ENCODE measurements around the gene PCDHA10. TPM values are rescaled to one million over a fixed set of nuclear protein-coding genes. Genes with fewer than 3 reads are reported as not detected.

PCDHA10 gene
- total RNA-seq: under 0.01 and 0.19 TPM in 2 replicates

GRCh38 chr5:140855772-140856674 is at the start of gene PCDHA10:
TSS of gene PCDHA10 (plus strand) at chr5:140855897. CDS start at chr5:140856049, 152 bp downstream.

GRCh38 chr5:140806834-140807775 is 48.6 kb upstream of the PCDHA10 start, which contains the start of gene PCDHA4:
TSS of gene PCDHA4 (plus strand) at chr5:140807068.

GRCh38 chr5:140821375-140822280 is 34.1 kb upstream of the PCDHA10 start, which contains the start of gene PCDHA5:
TSS of gene PCDHA5 (plus strand) at chr5:140821613.

GRCh38 chr5:140827704-140828361 is 27.9 kb upstream of the PCDHA10 start, which contains the start of gene PCDHA6:
TSS of gene PCDHA6 (plus strand) at chr5:140827960. CDS start at chr5:140828092, 132 bp downstream.

GRCh38 chr5:140833993-140834392 is 21.7 kb upstream of the PCDHA10 start, which contains the start of gene PCDHA7:
TSS of gene PCDHA7 (plus strand) at chr5:140834269. CDS start at chr5:140834384, 115 bp downstream.

GRCh38 chr5:140840978-140841962 is 14.4 kb upstream of the PCDHA10 start, which contains the start of gene PCDHA8:
TSS of gene PCDHA8 (plus strand) at chr5:140841187. CDS start at chr5:140841322, 135 bp downstream.

GRCh38 chr5:140848139-140849102 is 7.3 kb upstream of the PCDHA10 start, which contains the start of gene PCDHA9:
TSS of gene PCDHA9 (plus strand) at chr5:140848382. CDS start at chr5:140848496, 114 bp downstream.

GRCh38 chr5:140868721-140869554 is 13.2 kb downstream of the PCDHA10 start, which contains the start of gene PCDHA11:
TSS of gene PCDHA11 (plus strand) at chr5:140868957. CDS start at chr5:140869104, 147 bp downstream.

GRCh38 chr5:140875085-140876065 is 19.7 kb downstream of the PCDHA10 start, which contains the start of gene PCDHA12:
TSS of gene PCDHA12 (plus strand) at chr5:140875308. CDS start at chr5:140875473, 165 bp downstream.

GRCh38 chr5:140881889-140882590 is 26.3 kb downstream of the PCDHA10 start, which contains the start of gene PCDHA13:
TSS of gene PCDHA13 (plus strand) at chr5:140882124. CDS start at chr5:140882269, 145 bp downstream.

Other genes starting within 250 kb of the PCDHA10 start
- gene CD14, start 222.7 kb upstream of the PCDHA10 start, total RNA-seq: 0.57 TPM in 1 of 2 replicates, not detected in the other
- gene TMCO6, start 216.4 kb upstream of the PCDHA10 start, total RNA-seq: 9.8 and 20.6 TPM in 2 replicates
- 24.4 and 30.4 TPM in 2 replicates for gene NDUFA2, start 208.3 kb upstream of the PCDHA10 start, total RNA-seq
- 72.5 and 85.6 TPM in 2 replicates for gene IK, start 208.1 kb upstream of the PCDHA10 start, total RNA-seq
- 28.4 and 28.8 TPM in 2 replicates for gene WDR55, start 191.0 kb upstream of the PCDHA10 start, total RNA-seq
- gene DND1, start 182.3 kb upstream of the PCDHA10 start, total RNA-seq: 0.38 TPM in 1 of 2 replicates, not detected in the other
- gene HARS1, start 164.5 kb upstream of the PCDHA10 start, total RNA-seq: 48.7 and 60.9 TPM in 2 replicates
- gene HARS2, start 164.4 kb upstream of the PCDHA10 start, total RNA-seq: 31.7 and 39.1 TPM in 2 replicates
- 25.2 and 32.4 TPM in 2 replicates for gene ZMAT2, start 155.4 kb upstream of the PCDHA10 start, total RNA-seq
- not detected in 2 replicates for gene PCDHA1, start 69.8 kb upstream of the PCDHA10 start, total RNA-seq
- under 0.01 TPM in 1 of 2 replicates, not detected in the other for gene PCDHA2, start 61.0 kb upstream of the PCDHA10 start, total RNA-seq
- under 0.01 and 0.19 TPM in 2 replicates for gene PCDHA3, start 54.8 kb upstream of the PCDHA10 start, total RNA-seq
- gene PCDHA4, start 48.8 kb upstream of the PCDHA10 start, total RNA-seq: 0.10 and 0.33 TPM in 2 replicates
- gene PCDHA5, start 34.3 kb upstream of the PCDHA10 start, total RNA-seq: under 0.01 and 0.10 TPM in 2 replicates
- gene PCDHA6, start 27.9 kb upstream of the PCDHA10 start, total RNA-seq: 0.19 and 0.33 TPM in 2 replicates
- gene PCDHA7, start 21.6 kb upstream of the PCDHA10 start, total RNA-seq: 0.19 and 0.33 TPM in 2 replicates
- under 0.01 TPM in 1 of 2 replicates, not detected in the other for gene PCDHA8, start 14.7 kb upstream of the PCDHA10 start, total RNA-seq
- under 0.01 TPM in 2 replicates for gene PCDHA9, start 7.5 kb upstream of the PCDHA10 start, total RNA-seq
- gene PCDHA11, start 13.1 kb downstream of the PCDHA10 start, total RNA-seq: under 0.01 and 0.10 TPM in 2 replicates
- gene PCDHA12, start 19.4 kb downstream of the PCDHA10 start, total RNA-seq: under 0.01 TPM in 1 of 2 replicates, not detected in the other
- gene PCDHA13, start 26.2 kb downstream of the PCDHA10 start, total RNA-seq: not detected in 2 replicates
- gene PCDHAC1, start 70.4 kb downstream of the PCDHA10 start, total RNA-seq: 0.10 and 0.33 TPM in 2 replicates
- 0.33 and 1.9 TPM in 2 replicates for gene PCDHAC2, start 110.6 kb downstream of the PCDHA10 start, total RNA-seq
- not detected in 2 replicates for gene PCDHB1, start 195.5 kb downstream of the PCDHA10 start, total RNA-seq
- 1.6 and 2.0 TPM in 2 replicates for gene PCDHB2, start 238.7 kb downstream of the PCDHA10 start, total RNA-seq
- gene PCDHB3, start 244.6 kb downstream of the PCDHA10 start, total RNA-seq: 0.57 and 0.65 TPM in 2 replicates